GM19324 (cell line): ENCODE results near the gene NEO1.
"Not testable (repeated sequence)": the region's sequence is repeated elsewhere in the genome, so short reads cannot be mapped to it uniquely, and the experiment has no call there.

Experiments used
- ATAC-seq: cut with Tn5 transposase; IDR thresholded peaks from one replicate; pipeline ENCODE4 v1.9.1; 2021; ENCODE audit warnings: mild to moderate bottlenecking, moderate library complexity; ENCODE audit not compliant: unreplicated experiment, low FRiP score

The NEO1 gene

DNA sequence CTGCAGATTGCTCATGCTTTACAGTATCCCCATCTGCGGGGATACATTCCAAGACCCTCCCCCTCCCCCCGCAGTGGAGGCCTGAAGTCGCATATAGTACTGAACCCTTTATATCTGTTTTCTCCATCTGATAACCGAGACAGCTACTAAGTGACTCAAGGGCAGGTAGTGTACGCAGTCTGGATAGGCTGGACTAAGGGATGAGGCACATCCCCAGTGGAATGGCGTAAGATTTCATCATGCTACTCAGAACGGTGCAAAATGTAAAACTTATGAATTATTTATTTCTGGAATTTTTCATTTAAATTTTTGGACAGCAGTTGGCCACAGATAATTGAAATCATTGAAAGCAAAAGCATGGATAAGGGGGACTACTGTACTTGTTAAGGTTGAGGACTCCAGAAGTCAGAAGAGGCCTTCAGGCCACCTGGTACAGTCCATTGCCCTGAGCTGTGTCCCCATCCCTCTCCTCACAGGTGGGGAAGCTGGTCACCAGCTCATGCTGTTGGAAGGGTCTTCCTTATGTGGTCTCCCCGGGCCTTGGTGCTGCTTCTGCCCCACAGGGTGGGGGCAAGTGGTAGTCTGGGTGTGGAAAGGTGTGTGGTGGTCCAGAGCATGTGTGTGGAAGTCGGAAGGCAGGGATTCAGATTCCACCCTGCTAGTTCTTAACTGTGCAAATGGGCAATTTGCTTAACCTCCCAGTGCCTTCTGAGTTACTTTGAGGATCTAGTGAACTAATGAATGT, 244.5 kb downstream of the NEO1 start:
- ATAC-seq = no peak

DNA sequence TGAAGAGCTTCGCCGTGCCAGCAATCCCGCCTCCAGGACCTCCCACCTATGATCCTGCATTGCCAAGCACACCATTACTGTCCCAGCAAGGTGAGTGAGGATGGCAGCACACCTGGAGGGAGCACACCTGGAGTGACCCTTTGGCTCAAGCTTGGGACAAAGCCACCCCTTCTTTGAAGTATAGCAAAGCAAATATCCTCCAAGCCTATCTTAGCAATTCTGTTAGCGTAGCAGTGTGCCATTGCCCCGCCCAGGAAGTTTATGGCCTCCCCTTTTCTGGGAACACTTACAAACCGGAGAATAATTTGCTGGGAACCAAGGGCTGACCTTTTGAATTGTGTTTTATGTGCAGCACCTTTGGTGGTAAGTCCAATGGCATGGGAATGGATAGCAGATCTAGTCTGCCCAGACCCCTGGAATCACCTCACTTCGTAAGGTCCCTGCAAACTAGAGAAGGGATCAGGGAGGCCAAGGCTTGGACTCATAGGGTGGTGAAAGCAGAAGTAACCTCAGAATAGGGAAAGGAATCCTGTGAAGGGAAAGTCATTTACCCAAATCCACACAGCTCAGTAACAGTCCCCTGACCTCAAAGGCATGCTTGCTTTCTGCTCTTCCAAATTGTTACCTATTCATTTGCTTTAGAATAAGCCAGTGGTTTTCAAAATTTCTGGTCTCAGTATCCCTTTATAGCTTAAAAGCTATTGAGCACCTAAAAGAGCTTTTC, 246.4 kb downstream of the NEO1 start:
- no peak for ATAC-seq

DNA sequence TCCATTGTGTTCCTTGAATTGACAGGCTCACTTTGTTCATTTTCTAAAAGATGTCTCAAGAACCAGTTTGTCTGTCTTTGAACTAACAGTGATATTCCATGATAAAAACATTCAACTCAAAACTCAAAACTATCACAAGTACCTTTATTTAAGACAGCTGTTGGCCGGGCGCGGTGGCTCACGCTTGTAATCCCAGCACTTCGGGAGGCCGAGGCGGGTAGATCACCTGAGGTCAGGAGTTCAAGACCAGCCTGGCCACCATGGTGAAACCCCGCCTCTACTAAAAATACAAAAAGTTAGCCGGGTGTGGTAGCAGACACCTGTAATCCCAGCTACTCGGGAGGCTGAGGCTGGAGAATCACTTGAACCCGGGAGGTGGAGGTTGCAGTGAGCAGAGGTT, 248.0 kb downstream of the NEO1 start:
- ATAC-seq = not testable (repeated sequence)

DNA sequence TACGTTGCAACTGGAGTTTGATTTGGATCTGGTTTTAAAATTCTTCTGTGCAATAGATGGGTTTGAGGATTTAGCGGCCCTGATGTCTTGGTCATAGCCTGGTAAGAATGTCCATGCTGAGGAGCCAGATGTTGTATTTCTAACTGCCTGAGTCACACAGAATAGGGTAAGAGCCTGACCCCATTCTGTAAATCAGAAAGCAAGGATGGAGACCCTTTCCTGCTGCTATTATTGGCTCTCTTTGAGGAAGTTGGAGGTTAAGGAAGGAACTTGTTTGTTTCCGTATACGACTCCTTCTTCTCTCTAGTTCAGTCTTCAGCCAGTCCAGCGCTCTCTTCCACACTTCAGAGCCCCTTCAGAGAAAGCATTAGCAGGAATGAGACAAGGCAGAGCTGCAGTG, 251.4 kb downstream of the NEO1 start:
- no peak for ATAC-seq

DNA sequence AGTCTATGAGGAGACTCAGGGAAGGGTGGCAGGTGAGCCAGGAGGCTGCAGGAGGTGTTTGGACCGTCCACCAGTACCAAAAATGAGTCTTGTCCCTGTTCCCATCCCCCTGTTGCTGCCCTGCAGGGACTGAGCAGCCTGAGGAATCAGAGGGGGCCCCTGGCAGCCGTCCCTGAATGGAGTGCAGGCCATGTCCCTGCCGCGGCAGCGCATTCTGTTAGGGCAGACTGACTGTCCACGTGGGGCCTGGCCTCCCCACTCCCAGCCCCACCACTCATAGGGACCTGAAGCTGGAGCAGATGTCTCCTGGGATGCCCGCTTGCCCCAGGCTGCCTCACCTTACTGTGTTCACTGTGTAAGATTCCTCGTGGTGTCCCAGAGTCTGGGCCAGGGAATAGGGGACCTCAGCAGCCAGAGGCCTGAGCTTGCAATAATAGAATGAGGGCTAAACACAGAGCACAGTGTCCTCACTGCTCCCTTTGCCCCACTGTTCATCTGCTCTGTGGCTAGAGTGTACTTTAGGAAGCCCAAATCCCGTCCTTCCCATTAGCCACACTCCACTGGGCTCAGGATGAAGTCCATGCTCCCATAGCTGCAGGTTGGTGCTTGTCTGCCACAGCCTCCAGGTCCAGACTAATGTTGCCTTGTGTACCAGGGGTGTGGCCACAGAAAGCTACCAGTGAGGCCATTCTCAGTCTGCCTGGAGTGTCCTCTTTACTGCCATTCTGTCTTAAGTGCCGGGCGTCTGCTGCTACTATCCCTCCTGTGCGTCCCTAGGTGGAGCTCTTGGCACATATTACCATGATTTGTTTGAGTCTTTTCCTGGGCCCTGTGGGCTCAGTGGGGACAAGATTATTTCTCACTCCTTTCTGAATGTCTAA, 253.3 kb downstream of the NEO1 start:
- no peak for ATAC-seq

DNA sequence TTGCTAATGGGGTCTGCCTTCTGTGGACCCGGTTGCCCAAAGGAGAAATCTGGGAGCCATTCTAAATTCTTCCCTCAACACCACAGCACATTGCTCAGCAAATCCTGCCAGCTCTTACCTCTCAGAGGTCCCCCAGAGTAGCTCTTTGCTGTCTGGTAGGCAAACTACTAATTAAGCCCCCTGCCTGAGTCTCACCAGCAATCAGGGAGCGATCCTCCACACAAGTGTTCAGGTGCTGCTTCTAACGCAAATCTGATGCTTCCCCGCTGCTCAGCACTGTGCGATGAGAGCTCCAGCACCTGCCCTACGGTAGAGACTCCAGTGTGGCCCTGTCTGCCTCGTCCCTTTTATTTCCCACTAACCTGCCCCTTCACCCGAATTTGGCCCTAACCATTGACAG, 256.0 kb downstream of the NEO1 start:
- no peak for ATAC-seq

DNA sequence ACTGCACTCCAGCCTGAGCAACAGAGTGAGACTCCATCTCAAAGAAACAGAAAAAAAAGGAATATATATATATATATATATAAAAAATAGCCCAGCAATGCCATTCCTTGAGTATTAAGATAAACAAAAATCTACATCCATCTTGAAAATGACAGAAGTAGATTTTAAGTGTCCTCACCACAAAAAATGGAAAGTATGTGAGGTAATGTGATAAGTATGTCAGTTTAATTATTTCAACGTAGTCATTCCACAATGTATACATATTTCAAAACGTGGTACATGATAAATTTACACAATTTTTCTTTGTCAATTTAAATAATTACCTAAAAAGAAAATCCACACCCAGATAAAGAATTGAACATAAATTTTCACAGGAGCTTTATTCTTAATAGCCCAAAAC, 261.6 kb downstream of the NEO1 start:
- ATAC-seq = no peak

DNA sequence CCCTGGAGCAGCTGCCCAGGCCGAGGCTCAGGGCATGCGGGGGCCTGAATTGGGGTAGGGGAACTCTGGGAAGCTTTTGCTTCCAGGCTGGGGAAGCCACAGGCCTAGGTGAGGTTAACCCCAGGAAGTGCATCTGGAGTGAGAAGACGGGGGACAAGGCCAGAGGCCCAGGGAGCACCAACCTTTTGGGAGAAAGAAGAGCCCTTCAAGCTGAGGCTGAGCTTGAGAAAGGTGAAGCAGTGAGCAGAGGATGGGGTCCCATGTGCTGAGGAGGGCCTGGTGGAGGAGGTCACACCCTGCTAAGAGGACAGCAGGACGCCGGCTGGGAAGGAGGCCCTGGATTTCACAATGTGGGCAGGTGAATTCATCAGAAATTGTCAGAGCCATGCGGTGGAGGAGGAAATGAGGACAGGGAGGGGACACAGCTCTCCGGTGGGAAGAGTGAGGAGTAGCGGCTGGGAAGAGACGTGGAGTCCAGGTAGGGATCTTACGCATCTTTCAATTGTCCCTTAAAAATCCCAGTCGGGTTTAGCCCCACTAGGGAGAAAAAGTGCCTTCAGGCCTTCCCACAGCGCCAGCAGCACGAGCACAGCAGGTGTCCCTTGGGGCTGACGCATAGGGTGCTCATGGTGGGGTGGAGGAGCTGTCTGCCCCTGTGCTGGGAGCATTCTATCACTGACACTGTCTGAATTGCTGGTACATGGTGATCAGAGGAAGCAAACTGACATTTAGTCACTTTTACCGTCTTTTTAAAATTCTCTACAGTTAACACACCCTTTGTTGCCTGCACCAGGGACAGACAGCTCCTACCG, 265.6 kb downstream of the NEO1 start:
- ATAC-seq = no peak

DNA sequence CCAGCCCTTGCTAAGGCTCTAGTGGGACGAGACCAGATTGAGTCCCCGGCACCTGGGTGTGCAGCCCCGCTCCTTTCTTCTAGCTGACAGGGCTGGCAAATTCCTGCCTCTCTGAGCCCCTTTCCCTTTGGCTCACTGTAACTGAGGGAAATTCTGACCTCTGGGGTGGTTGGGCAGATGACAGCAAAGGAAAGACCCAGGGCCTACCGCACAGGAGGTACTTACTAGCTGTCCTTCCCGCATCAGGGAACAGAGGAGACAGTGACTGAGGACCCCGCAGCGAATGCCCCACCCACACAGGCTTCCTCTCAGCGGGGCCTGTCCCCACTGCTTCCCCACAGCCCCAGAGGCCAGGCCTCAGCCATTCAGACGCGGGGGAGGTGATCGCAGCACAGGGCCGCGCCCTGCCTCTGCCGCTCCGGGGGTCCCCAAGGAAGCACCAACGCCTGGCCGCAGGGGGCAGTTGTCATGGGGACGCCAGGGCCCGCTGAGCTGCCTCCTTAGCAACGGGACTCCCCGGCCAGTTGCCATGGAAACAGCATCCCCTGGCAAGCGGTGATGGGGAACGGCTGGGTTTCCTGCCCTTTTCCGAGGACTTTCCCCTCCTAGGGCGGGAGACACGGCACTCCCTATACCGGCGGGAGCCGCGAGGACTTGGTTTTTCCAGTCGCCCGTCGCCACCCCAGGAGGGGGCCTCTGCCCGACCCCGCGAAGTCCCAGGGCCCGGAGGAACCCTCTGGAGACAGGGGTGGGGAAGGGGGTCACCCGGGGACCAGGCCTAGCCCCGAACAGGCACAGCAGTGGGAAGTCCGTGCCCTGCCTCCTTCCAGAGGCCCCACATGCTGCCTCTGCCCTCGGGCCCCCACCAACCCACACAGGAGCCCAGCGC, 266.4 kb downstream of the NEO1 start:
- ATAC-seq = no peak

DNA sequence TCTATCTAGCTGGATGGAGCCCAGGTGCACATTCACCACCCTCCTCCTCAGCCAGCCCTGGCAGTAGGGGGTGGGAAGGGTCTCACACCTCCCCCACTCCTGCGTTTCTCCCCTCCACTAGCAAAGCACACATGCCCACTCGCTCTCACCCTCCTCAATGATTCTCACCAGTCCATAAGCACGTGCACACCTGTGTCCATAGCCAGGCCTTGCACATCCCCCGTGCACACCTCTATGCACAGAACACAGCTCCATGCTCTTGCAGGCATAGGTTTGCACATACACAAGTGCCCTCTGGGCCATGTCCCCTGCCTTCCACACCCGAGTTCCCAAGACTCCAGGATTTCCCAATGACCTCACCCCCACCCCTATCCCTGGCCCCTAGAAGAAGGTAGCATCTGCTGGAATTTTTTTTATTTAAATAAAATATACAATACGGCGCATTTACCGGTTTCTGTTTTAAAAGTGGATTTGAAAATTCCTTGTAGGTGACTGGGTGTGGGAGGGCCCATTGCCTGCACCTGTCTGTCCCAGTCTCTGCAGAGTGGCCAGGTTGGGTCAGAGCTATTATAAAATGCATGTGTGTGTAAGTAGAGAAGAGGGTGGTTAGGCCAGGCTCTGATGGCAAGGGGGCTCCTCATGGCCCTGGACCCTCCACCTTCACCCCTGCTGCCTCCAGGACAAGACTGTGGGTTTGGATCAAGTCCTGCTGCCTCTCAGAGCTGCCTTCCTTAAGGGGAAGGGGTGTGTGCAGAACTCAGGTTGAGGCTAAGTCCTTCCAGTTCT, 267.4 kb downstream of the NEO1 start:
- ATAC-seq = no peak

DNA sequence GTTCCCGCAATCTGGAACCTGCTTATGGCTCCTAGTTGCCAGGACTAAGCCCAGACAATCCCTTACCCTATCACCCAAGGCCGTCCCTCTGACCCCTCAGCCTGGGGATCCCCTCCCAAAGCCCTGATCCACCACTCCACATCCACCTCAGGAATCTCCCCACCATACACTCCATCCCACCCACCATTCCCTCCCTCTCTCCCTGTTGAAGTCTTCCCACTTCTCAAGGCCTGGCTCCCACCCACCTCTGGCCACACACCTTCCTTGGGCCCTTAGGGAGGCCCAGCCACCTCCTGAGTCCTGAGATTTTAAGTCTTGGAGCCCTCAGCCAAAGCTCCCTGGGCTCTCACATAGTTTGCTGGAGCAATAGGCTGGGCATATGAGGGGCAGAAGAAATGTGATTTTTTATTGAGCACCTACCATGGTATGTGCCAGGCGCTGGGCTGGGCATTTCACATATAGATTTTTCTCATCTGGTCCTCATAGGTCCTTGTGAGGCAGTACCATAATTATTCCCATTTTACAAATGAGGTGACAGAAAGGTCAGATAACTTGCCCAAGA, 268.4 kb downstream of the NEO1 start:
- ATAC-seq = no peak

DNA sequence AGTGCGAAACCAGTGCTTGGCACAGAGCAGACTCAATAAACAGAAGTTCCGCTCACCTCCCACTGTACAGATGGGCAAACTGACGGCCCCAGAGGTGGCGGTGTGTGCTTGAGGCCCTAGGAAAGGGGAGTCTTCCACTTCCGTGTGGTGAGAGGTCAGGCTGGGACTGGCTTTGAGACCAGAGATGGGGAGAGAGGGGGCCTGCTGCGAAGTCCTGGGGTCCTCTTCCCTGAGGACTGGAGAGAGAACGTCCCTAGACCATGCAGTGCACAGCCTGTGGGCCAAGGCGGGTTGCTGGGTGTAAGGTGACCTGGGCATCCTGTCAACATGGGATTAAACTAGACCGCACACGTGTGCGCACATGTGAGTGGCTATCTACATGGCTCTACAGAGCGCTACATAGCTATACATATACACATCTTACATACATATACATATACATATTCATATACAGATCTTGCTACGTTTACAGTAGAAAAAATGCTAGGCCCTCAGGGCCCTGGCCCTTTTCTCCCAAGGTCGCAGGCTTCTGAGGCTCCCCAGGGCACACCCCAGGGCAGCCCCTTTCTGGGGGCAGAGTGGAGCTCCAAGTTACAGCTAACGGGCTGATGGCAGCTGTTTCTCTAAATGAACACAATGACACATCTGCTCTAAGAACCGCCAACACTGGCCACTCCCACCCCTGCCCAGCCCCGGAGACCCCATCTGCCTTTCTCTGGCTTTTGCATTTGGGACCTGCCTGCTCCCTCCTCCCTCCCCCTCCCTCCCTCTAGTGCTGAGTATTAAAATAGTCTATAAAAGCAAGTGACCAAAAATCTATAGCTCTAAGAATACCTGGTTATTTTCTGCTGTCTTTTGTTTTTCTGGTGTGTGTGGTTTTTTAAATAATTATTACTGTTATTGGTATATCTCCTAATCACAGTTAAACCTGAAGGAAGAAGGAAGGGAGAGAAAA, 269.5 kb downstream of the NEO1 start:
- ATAC-seq = no peak

DNA sequence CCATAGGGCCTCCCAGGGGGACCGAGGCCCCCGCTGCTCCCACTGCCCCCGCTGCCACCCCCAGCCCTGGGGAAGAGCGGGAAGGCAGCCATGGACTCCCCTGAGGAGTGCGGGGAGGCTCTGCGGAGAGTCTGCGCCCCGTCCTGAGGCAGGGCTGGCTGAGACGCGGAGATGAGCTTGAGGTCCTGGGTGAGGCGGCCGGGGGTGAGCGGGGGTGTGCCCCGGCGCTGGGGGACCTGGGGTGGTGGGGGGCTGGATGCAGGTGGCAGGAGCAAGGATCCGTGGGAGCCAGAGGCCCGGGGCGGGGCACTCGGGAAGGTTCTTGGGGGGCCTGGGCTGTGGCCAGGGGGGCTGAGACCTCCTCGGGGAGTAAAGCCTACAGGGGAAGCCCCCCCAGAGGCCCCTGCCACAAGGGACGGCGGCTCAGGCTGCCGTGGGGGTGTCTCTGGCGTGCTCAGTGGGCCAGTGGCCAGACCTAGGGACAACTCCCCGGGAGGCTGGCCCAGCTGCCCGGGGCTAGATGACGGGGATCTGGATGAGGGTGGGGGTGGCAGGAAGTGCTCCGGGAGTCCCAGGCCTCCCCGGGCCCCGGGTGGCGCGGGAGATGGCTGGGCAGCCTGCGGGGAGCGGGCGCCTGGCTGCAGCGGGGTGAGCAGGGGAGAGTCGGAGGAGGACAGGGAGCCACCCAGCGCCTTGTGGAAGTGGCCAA, 270.6 kb downstream of the NEO1 start:
- no peak for ATAC-seq

DNA sequence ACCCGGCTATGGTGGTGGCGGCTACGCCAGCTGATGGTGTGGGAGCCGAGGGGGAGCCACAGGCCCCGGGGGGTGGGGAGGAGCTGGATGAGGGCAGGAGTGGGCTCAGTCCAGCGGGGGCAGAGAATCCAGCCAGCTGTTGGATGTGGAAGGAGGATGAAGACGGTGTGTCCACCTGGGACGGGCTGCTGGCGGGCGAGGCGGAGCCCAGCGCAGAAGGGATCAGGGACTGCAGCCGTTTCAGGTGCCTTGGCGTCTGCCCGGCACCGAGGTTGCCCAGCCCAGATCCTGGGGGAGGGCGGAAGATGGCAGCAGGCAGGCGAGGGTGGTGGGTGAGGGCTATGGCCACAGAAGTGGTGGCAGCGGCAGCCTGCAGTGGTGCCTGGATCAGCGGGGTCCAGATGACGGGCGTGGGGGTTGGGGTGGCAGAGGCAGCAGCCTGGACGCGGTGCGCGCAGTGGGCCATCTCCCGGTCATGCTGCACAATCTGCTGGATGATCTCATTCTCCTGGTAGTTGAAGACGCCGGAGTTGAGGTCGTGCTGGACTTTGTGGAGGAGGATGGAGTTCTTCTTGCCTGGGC, 271.2 kb downstream of the NEO1 start:
- ATAC-seq = no peak

DNA sequence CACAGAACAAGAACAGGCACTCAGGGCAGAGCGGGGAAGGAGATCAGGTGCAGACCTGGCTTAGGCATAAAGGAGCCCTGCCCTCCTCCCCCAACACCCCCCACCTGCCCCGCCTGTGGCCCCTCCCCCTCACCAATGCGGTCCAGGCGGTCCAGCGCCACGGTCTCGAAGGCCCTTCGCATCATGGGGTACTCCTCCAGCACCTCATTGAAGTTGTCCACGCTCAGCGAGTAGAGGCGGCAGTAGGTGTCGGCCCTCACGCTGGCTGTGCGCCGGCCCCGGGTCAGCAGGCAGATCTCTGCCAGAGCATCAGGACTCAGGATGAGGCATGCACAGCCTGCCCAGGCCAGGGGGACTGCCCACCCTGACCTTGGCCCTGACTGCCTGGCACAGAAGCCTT, 271.7 kb downstream of the NEO1 start:
- no peak for ATAC-seq

DNA sequence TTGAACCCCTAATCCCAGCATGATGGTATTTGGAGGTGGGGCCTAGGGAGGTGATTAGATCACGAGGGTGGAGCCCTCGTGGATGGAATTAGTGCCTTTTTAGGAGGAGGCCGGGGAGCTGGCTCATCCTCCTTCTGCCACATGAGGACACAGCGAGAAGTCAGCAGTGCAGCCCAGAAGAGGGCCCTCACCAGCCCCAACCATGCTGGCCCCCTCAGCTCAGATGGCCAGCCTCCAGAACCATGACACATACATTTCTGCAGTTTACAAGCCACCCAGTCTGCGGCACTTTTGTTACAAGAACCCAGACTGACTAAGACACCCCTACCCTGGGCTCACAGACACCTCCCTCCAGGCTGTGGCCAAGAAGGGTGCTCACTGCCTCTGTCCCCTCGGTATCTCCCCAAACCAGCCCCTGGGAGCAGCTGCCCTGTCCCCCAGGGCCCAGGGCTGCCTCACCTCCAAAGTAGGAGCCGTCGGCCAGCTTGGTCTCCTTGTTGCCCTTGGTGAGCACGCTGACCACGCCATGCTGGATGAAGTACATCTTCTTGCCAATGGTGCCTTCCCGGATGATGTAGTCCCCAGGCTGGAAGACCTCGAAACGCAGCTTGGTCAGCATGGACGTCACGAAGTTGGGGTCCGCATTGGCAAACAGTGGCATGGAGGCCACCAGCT, 272.4 kb downstream of the NEO1 start:
- ATAC-seq = no peak
